ENCODE results near the gene RNF213. TPM values are rescaled to one million over a fixed set of nuclear protein-coding genes. Genes with fewer than 3 reads are reported as not detected.
"Not testable (repeated sequence)": the region's sequence is repeated elsewhere in the genome, so short reads cannot be mapped to it uniquely, and the experiment has no call there.

RNF213 gene
- total RNA-seq, 1 experiment from 2014 or later, result 61.4 TPM

DNA sequence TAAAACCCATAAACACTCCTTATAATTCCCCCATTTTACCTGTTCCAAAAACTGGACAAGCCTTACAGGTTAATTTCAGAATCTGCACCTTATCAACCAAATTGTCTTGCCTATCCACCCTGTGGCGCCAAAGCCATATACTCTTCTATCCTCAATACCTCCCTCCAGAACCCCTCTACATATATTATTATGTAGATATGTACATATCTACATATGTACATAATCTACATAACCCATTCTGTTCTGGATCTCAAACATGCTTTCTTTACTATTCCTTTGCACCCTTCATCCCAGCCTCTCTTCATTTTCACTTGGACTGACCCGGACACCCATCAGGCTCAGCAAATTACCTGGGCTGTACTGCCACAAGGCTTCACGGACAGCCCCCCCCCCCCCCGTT, 142.3 kb downstream of the RNF213 start:
- H3K4me3 Mint-ChIP-seq (ENCODE audit: unreplicated experiment), result no peak overlapping the region
- intact Hi-C loops (cut with micrococcal nuclease; ENCODE audit: unreplicated experiment), result no loop called here
- TF ChIP-seq CTCF (IDR thresholded peaks at IDR 0.05; ENCODE audit: insufficient read depth in 1 of 2, low read depth in 1 of 2, low read length in 1 of 2, severe bottlenecking in 1 of 2, unreplicated experiment in 1 of 2), result no peak
- no peaks in the 10 kb centered on the region for H3K27me3 ChIP-seq (replicated peaks; ENCODE audit: control insufficient read depth, insufficient read depth, low read length)
- no peaks in the 10 kb centered on the region for H3K9me3 Mint-ChIP-seq (ENCODE audit: unreplicated experiment)
- peaks cover 8% of the 10 kb centered on the region for H3K27me3 Mint-ChIP-seq (ENCODE audit: insufficient read depth, unreplicated experiment)
- H3K9me3 ChIP-seq, result no peaks in the 10 kb centered on the region
- BruUV-seq (replicated peaks), result no TSS peak
- CTCF ChIA-PET, result no interaction called here
- H3K36me3 ChIP-seq (ENCODE audit: control insufficient read depth, insufficient read depth, low read length), result no peaks in the 10 kb centered on the region
- H3K27ac Mint-ChIP-seq (ENCODE audit: unreplicated experiment), result no peak overlapping the region
- DNase-seq, result no peak
- POLR2A ChIA-PET, result no interaction called here
- H3K4me1 ChIP-seq, result no peaks in the 10 kb centered on the region
- H3K4me1 Mint-ChIP-seq (ENCODE audit: low read depth, unreplicated experiment), result no peaks in the 10 kb centered on the region
- H3K36me3 Mint-ChIP-seq (ENCODE audit: insufficient read depth, unreplicated experiment), result no peaks in the 10 kb centered on the region
- H3K4me3 ChIP-seq (ENCODE audit: low read depth, low read length), result no peak overlapping the region

DNA sequence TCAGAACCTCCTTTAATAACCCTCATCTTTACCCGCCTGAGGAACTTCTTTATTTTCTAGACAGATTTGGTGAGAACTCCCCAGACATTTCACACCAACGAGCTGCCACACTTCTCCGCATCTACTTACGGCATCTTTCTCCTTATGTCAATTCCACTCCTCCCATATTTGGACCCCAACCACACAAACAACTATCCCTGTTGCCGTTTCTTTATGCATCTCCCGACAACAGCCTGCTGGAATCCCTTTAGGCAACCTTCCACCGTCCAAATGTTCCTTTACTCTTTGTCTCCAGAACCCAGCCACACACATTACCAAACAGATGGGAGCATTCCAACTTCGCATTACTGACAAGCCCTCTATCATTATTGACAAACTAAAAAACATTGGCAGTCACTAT, 145.5 kb downstream of the RNF213 start:
- intact Hi-C loops (cut with micrococcal nuclease; ENCODE audit: unreplicated experiment), result no loop called here
- TF ChIP-seq CTCF (IDR thresholded peaks at IDR 0.05; ENCODE audit: insufficient read depth in 1 of 2, low read depth in 1 of 2, low read length in 1 of 2, severe bottlenecking in 1 of 2, unreplicated experiment in 1 of 2), result no peak
- Mint-ChIP-seq H3K27me3 (ENCODE audit: insufficient read depth, unreplicated experiment) (peaks cover 2% of the 10 kb centered on the region), H3K4me1 (ENCODE audit: low read depth, unreplicated experiment) (no peaks in the 10 kb centered on the region), H3K9me3 (ENCODE audit: unreplicated experiment) (no peaks in the 10 kb centered on the region), H3K36me3 (ENCODE audit: insufficient read depth, unreplicated experiment) (no peaks in the 10 kb centered on the region), H3K4me3 (ENCODE audit: unreplicated experiment) (no peak overlapping the region), H3K27ac (ENCODE audit: unreplicated experiment) (no peak overlapping the region)
- CTCF ChIA-PET, result no interaction called here
- H3K27me3 ChIP-seq (replicated peaks; ENCODE audit: control insufficient read depth, insufficient read depth, low read length), result no peaks in the 10 kb centered on the region
- H3K4me1 ChIP-seq, result peaks cover 5% of the 10 kb centered on the region; the same call in 1 of the 2 replicates
- no peaks in the 10 kb centered on the region for H3K36me3 ChIP-seq (ENCODE audit: control insufficient read depth, insufficient read depth, low read length)
- no TSS peak for BruUV-seq (replicated peaks)
- no peak overlapping the region for H3K4me3 ChIP-seq (ENCODE audit: low read depth, low read length)
- no peaks in the 10 kb centered on the region for H3K9me3 ChIP-seq
- POLR2A ChIA-PET, result no interaction called here
- no peak for DNase-seq

- H3K4me1 Mint-ChIP-seq (ENCODE audit: low read depth, unreplicated experiment), result not testable (repeated sequence)
These were observed 147.3 kb downstream of the RNF213 start for GRCh38 chr17:80407917-80408316.

GRCh38 chr17:80408872-80409271, 148.2 kb downstream of the RNF213 start:
- Mint-ChIP-seq H3K27me3 (ENCODE audit: insufficient read depth, unreplicated experiment) (peaks cover 5% of the 10 kb centered on the region), H3K36me3 (ENCODE audit: insufficient read depth, unreplicated experiment) (no peaks in the 10 kb centered on the region), H3K9me3 (ENCODE audit: unreplicated experiment) (no peaks in the 10 kb centered on the region), H3K27ac (ENCODE audit: unreplicated experiment) (no peak overlapping the region), H3K4me1 (ENCODE audit: low read depth, unreplicated experiment) (peaks cover 7% of the 10 kb centered on the region), H3K4me3 (ENCODE audit: unreplicated experiment) (no peak overlapping the region)
- no peaks in the 10 kb centered on the region for H3K27me3 ChIP-seq (replicated peaks; ENCODE audit: control insufficient read depth, insufficient read depth, low read length)
- ChIA-PET POLR2A (no interaction called here), CTCF (no interaction called here)
- BruUV-seq (replicated peaks), result no TSS peak
- no peak for DNase-seq
- H3K4me1 ChIP-seq, result peaks cover 6% of the 10 kb centered on the region; the same call in 1 of the 2 replicates
- H3K4me3 ChIP-seq (ENCODE audit: low read depth, low read length), result no peak overlapping the region
- intact Hi-C loops (cut with micrococcal nuclease; ENCODE audit: unreplicated experiment), result no loop called here
- no peaks in the 10 kb centered on the region for H3K36me3 ChIP-seq (ENCODE audit: control insufficient read depth, insufficient read depth, low read length)
- TF ChIP-seq CTCF (IDR thresholded peaks at IDR 0.05; ENCODE audit: insufficient read depth in 1 of 2, low read depth in 1 of 2, low read length in 1 of 2, severe bottlenecking in 1 of 2, unreplicated experiment in 1 of 2), result no peak
- no peaks in the 10 kb centered on the region for H3K9me3 ChIP-seq

More at GRCh38 chr17:80407917-80408316, 147.3 kb downstream of the RNF213 start:
- H3K27ac Mint-ChIP-seq (ENCODE audit: unreplicated experiment); H3K4me3 ChIP-seq (ENCODE audit: low read depth, low read length); H3K27me3 Mint-ChIP-seq (ENCODE audit: insufficient read depth, unreplicated experiment); H3K36me3 ChIP-seq (ENCODE audit: control insufficient read depth, insufficient read depth, low read length); BruUV-seq (replicated peaks); CTCF ChIA-PET; H3K4me3 Mint-ChIP-seq (ENCODE audit: unreplicated experiment); intact Hi-C loops (cut with micrococcal nuclease; ENCODE audit: unreplicated experiment); H3K4me1 ChIP-seq; H3K9me3 Mint-ChIP-seq (ENCODE audit: unreplicated experiment); H3K9me3 ChIP-seq; H3K36me3 Mint-ChIP-seq (ENCODE audit: insufficient read depth, unreplicated experiment); H3K27me3 ChIP-seq (replicated peaks; ENCODE audit: control insufficient read depth, insufficient read depth, low read length); POLR2A ChIA-PET: not testable (repeated sequence)
- peak in 1 of 2 experiments; percentile 25 for DNase-seq

Measured in Caco-2 (cell line).